ENCODE measurements around the gene NEDD9. TPM values are rescaled to one million over a fixed set of nuclear protein-coding genes. Genes with fewer than 3 reads are reported as not detected.

Gene NEDD9, protein sequence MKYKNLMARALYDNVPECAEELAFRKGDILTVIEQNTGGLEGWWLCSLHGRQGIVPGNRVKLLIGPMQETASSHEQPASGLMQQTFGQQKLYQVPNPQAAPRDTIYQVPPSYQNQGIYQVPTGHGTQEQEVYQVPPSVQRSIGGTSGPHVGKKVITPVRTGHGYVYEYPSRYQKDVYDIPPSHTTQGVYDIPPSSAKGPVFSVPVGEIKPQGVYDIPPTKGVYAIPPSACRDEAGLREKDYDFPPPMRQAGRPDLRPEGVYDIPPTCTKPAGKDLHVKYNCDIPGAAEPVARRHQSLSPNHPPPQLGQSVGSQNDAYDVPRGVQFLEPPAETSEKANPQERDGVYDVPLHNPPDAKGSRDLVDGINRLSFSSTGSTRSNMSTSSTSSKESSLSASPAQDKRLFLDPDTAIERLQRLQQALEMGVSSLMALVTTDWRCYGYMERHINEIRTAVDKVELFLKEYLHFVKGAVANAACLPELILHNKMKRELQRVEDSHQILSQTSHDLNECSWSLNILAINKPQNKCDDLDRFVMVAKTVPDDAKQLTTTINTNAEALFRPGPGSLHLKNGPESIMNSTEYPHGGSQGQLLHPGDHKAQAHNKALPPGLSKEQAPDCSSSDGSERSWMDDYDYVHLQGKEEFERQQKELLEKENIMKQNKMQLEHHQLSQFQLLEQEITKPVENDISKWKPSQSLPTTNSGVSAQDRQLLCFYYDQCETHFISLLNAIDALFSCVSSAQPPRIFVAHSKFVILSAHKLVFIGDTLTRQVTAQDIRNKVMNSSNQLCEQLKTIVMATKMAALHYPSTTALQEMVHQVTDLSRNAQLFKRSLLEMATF
- 10 to 100 TPM; 36.2 to 99.1 (median 70.2) TPM for total RNA-seq

DNA sequence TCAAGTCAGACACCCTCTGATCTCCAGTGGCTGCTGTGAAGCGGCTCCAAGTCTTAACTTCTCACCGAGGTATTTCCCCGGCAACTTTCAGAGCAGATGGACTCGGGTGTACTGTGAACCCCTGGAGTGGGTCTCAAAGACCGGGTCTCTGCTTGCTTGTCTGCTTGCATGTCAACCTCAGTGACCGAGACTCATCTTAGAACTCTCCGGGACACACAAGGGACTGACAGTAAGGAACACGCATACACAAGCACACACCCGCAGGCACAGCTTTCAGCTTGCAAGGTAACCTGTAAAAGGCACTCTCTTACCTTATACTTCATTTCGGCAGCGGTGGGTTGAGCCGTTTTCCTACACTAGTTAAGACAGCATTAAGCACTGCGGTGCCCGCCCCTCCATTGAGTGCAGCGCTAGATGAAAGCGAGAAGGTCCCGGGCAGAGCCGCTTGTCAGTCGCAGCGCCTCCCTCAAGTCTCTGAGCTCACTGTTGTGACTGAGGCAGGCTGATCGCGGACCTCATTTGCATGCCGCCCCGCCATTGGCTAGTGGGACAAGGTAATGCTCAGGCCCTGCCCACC lies at the start of gene NEDD9:
TSS of gene NEDD9 (minus strand) at position 476 of the 577 bp plus-strand sequence. CDS start at position 323, 153 bp downstream.
- peak; percentile 97 to 100 for TF ChIP-seq POLR2A (IDR thresholded peaks at IDR 0.05)
- TF ChIP-seq, protein P1, sequence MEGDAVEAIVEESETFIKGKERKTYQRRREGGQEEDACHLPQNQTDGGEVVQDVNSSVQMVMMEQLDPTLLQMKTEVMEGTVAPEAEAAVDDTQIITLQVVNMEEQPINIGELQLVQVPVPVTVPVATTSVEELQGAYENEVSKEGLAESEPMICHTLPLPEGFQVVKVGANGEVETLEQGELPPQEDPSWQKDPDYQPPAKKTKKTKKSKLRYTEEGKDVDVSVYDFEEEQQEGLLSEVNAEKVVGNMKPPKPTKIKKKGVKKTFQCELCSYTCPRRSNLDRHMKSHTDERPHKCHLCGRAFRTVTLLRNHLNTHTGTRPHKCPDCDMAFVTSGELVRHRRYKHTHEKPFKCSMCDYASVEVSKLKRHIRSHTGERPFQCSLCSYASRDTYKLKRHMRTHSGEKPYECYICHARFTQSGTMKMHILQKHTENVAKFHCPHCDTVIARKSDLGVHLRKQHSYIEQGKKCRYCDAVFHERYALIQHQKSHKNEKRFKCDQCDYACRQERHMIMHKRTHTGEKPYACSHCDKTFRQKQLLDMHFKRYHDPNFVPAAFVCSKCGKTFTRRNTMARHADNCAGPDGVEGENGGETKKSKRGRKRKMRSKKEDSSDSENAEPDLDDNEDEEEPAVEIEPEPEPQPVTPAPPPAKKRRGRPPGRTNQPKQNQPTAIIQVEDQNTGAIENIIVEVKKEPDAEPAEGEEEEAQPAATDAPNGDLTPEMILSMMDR (IDR thresholded peaks at IDR 0.05): peak in 2 of 4 experiments; percentile 5 to 21
- Histone ChIP-seq H3K9me3 (no peaks in the 10 kb centered on the region), H3K27ac (peak within 1 kb of the TSS; percentile 88 to 94), H3K36me3 (no peaks in the 10 kb centered on the region), H3K4me1 (no peaks in the 10 kb centered on the region), H3K27me3 (no peaks in the 10 kb centered on the region), H3K4me3 (peak within 1 kb of the TSS; percentile 55 to 62)
- intact Hi-C loops (cut with DNase I; ENCODE audit: low total_unique reads): no loop called here
- DNase-seq: peak; percentile 92 to 97

- TF ChIP-seq, protein P1 (IDR thresholded peaks at IDR 0.05): no peak
- no peak for TF ChIP-seq POLR2A (IDR thresholded peaks at IDR 0.05)
Measured at GRCh38 chr6:11282245-11282644, 49.8 kb upstream of the NEDD9 start.

DNA sequence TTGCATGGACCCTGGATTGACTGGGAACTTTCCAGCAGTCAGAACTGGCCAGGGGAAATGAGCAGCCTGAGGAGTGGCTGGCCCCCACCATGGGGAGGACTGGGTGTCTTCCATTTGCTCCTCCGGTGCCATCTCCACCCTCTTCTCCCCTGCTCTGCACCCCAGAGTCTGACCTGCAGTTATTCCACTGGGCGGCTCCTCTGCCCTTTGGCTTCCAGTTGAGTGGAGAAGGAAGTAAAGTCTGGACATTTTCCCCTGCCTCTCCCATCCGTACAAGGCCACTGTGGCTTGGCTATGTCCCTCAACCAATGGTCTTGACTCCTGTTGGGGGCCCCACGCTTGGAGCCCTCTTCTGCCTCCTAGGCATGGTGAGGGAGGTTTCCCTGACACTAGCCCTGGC lies 47.9 kb upstream of the NEDD9 start:
- no peak for DNase-seq
- Histone ChIP-seq H3K27me3 (no peaks in the 10 kb centered on the region), H3K9me3 (no peaks in the 10 kb centered on the region), H3K4me1 (no peaks in the 10 kb centered on the region), H3K27ac (peak overlapping the region in 1 of 2 donors; percentile 1), H3K4me3 (no peak overlapping the region), H3K36me3 (no peaks in the 10 kb centered on the region)
- TF ChIP-seq, protein P1 (IDR thresholded peaks at IDR 0.05): no peak
- intact Hi-C loops (cut with DNase I; ENCODE audit: low total_unique reads): no loop called here

More at GRCh38 chr6:11282245-11282644, 49.8 kb upstream of the NEDD9 start:
- Histone ChIP-seq H3K4me1 (no peaks in the 10 kb centered on the region), H3K36me3 (no peaks in the 10 kb centered on the region), H3K9me3 (no peaks in the 10 kb centered on the region), H3K4me3 (no peak overlapping the region), H3K27me3 (no peaks in the 10 kb centered on the region), H3K27ac (no peak overlapping the region)
- intact Hi-C loops (cut with DNase I; ENCODE audit: low total_unique reads): no loop called here
- DNase-seq: no peak

GRCh38 chr6:11279284-11279689 lies 46.8 kb upstream of the NEDD9 start:
- DNase-seq: peak; percentile 54 to 63
- Histone ChIP-seq H3K27me3 (no peaks in the 10 kb centered on the region), H3K9me3 (no peaks in the 10 kb centered on the region), H3K36me3 (no peaks in the 10 kb centered on the region), H3K4me3 (no peak overlapping the region), H3K4me1 (no peaks in the 10 kb centered on the region), H3K27ac (peak overlapping the region; percentile 13 to 41)
- no peak for TF ChIP-seq POLR2A (IDR thresholded peaks at IDR 0.05)
- TF ChIP-seq, protein P1 (IDR thresholded peaks at IDR 0.05): no peak
- intact Hi-C loops (cut with DNase I; ENCODE audit: low total_unique reads): no loop called here

Data from uterus (tissue), 4 donors.